Activated CD4-positive, alpha-beta T cell treated with anti-CD3 and anti-CD28 coated beads for 36 hours (primary cell): ENCODE data around the gene ELMO1. TPM values are rescaled to one million over a fixed set of nuclear protein-coding genes. Genes with fewer than 3 reads are reported as not detected.

Experiments
- ATAC-seq: fragments of 200-7000 bp; cut with Tn5 transposase; one replicate; pipeline ENCODE4 v1.10.0; 2021; ENCODE audit warnings: mild to moderate bottlenecking, moderate library complexity
- CTCF ChIA-PET: fragments of 350-600 bp; sonication (Branson Sonifier 250); formaldehyde crosslinking; loops from one replicate; lab custom pipeline; 2021; ENCODE audit warnings: antibody characterized with exemption; lab: Charles Lee
- POLR2A ChIA-PET: fragments of 350-600 bp; sonication (Branson Sonifier 250); formaldehyde crosslinking; loops from one replicate; lab custom pipeline; 2021; ENCODE audit warnings: antibody characterized with exemption, inconsistent platforms; lab: Charles Lee
- DNase-seq: peaks from one replicate; pipeline ENCODE4 v3.0.0-alpha.2; 2020
- H3K27ac Mint-ChIP-seq: one replicate; pipeline ENCODE4 v1.8.0; 2021; ENCODE audit warnings: mixed read lengths
- H3K27me3 Mint-ChIP-seq: one replicate; pipeline ENCODE4 v1.8.0; 2021; ENCODE audit warnings: mixed read lengths
- H3K36me3 Mint-ChIP-seq: one replicate; pipeline ENCODE4 v1.8.0; 2021; ENCODE audit warnings: low read depth, mixed read lengths
- H3K4me1 Mint-ChIP-seq: one replicate; pipeline ENCODE4 v1.8.0; 2021; ENCODE audit warnings: mixed read lengths
- H3K4me3 Mint-ChIP-seq: one replicate; pipeline ENCODE4 v1.8.0; 2021; ENCODE audit warnings: mild to moderate bottlenecking, moderate library complexity, mixed read lengths
- H3K9me3 Mint-ChIP-seq: one replicate; pipeline ENCODE4 v1.8.0; 2021; ENCODE audit warnings: low read depth, mixed read lengths
- intact Hi-C, 2 experiments: fragments of 100-400 bp; cut with DNase I in 1 of 2; cut with micrococcal nuclease in 1 of 2; formaldehyde crosslinking; loops; one replicate each; pipeline versions ENCODE4 v1.14.2 to v1.15.1; 2022 to 2024; cut with DNase I, micrococcal nuclease
- total RNA-seq, 2 experiments: library from RNA; stranded (reverse); gene quantifications; one replicate each; pipeline ENCODE4 v1.2.3, GENCODE V29; 2021

ELMO1 gene
- total RNA-seq, 2 experiments from 2014 or later, result 96.2 to 173 TPM

GRCh38 chr7:37027104-37027503 is 421.6 kb downstream of the ELMO1 start:
- Mint-ChIP-seq H3K4me3 (no peak overlapping the region), H3K27me3 (no peaks in the 10 kb centered on the region), H3K4me1 (peaks cover 53% of the 10 kb centered on the region), H3K9me3 (no peaks in the 10 kb centered on the region), H3K36me3 (peaks cover 40% of the 10 kb centered on the region), H3K27ac (peak overlapping the region; percentile 58)
- intact Hi-C loops, result loop anchor here in 1 of 2 experiments (5.0 kb wide), 1 partner anchor 325 kb away; no protein-coding TSS in a partner anchor
- ChIA-PET CTCF (interaction anchor here (0.8 kb wide), 1 partner anchor 18 kb away, joined by 4 read pairs; no protein-coding TSS in a partner anchor), POLR2A (no interaction called here)
- ATAC-seq, result no peak
- DNase-seq, result no peak

- Mint-ChIP-seq H3K4me1 (peaks cover 2% of the 10 kb centered on the region), H3K9me3 (no peaks in the 10 kb centered on the region), H3K36me3 (peaks cover 38% of the 10 kb centered on the region), H3K4me3 (no peak overlapping the region), H3K27me3 (no peaks in the 10 kb centered on the region), H3K27ac (no peak overlapping the region)
- no peak for DNase-seq
- CTCF ChIA-PET, result interaction anchor here (0.6 to 0.8 kb wide), 3 partner anchors 10 to 1672 kb away, joined by 3 to 5 read pairs (median 3); no protein-coding TSS in a partner anchor
- intact Hi-C loops, result no loop called here
- POLR2A ChIA-PET, result no interaction called here
- no peak for ATAC-seq
Observed at GRCh38 chr7:37018954-37019353, 429.7 kb downstream of the ELMO1 start.

GRCh38 chr7:37016064-37016878 is 432.4 kb downstream of the ELMO1 start:
- ChIA-PET POLR2A (no interaction called here), CTCF (interaction anchor here (0.6 to 0.9 kb wide), 2 partner anchors 8 to 645 kb away, joined by 3 read pairs; no protein-coding TSS in a partner anchor)
- intact Hi-C loops, result no loop called here
- H3K27me3 Mint-ChIP-seq, result no peaks in the 10 kb centered on the region
- H3K36me3 Mint-ChIP-seq, result peaks cover 43% of the 10 kb centered on the region
- DNase-seq (no peak), ATAC-seq (no peak)
- H3K4me1 Mint-ChIP-seq, result peaks cover 2% of the 10 kb centered on the region
- no peak overlapping the region for H3K4me3 Mint-ChIP-seq
- no peaks in the 10 kb centered on the region for H3K9me3 Mint-ChIP-seq
- no peak overlapping the region for H3K27ac Mint-ChIP-seq

GRCh38 chr7:37015353-37016034 is 433.2 kb downstream of the ELMO1 start:
- POLR2A ChIA-PET, result interaction anchor here (0.7 kb wide), 1 partner anchor 56 kb away, joined by 3 read pairs; no protein-coding TSS in a partner anchor

DNA sequence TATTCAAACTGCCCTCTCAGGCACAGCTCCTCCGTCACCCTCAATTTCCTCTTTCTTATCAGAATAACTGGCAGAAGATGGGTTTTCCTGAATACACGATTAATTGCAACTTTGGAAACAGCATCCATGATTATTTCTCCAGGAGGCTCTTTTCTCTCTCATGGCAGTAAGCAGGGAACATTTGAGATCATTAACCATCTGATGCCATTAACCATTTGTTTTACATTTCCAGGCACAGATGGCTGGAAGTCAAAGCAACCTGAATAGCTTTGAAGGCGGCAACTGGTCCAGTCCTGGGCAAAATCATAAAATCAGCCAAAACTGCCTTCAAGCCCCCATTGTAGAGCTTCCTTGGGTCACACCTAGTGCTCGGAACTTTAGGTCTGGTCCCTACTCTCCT is 434.9 kb downstream of the ELMO1 start:
- ATAC-seq (no peak), DNase-seq (no peak)
- intact Hi-C loops, result no loop called here
- no peak overlapping the region for H3K27ac Mint-ChIP-seq
- POLR2A ChIA-PET, result no interaction called here
- peaks cover 30% of the 10 kb centered on the region for H3K36me3 Mint-ChIP-seq
- peaks cover 2% of the 10 kb centered on the region for H3K4me1 Mint-ChIP-seq
- no peaks in the 10 kb centered on the region for H3K27me3 Mint-ChIP-seq
- no peaks in the 10 kb centered on the region for H3K9me3 Mint-ChIP-seq
- H3K4me3 Mint-ChIP-seq, result no peak overlapping the region
- CTCF ChIA-PET, result no interaction called here

More at GRCh38 chr7:37015353-37016034, 433.2 kb downstream of the ELMO1 start:
- CTCF ChIA-PET, result interaction anchor here (0.9 kb wide), 1 partner anchor 9 kb away, joined by 3 read pairs; no protein-coding TSS in a partner anchor
- H3K27ac Mint-ChIP-seq, result no peak overlapping the region
- no peaks in the 10 kb centered on the region for H3K9me3 Mint-ChIP-seq
- ATAC-seq (no peak), DNase-seq (no peak)
- H3K4me1 Mint-ChIP-seq, result peaks cover 2% of the 10 kb centered on the region
- intact Hi-C loops, result no loop called here
- peaks cover 42% of the 10 kb centered on the region for H3K36me3 Mint-ChIP-seq
- H3K4me3 Mint-ChIP-seq, result no peak overlapping the region
- no peaks in the 10 kb centered on the region for H3K27me3 Mint-ChIP-seq

DNA sequence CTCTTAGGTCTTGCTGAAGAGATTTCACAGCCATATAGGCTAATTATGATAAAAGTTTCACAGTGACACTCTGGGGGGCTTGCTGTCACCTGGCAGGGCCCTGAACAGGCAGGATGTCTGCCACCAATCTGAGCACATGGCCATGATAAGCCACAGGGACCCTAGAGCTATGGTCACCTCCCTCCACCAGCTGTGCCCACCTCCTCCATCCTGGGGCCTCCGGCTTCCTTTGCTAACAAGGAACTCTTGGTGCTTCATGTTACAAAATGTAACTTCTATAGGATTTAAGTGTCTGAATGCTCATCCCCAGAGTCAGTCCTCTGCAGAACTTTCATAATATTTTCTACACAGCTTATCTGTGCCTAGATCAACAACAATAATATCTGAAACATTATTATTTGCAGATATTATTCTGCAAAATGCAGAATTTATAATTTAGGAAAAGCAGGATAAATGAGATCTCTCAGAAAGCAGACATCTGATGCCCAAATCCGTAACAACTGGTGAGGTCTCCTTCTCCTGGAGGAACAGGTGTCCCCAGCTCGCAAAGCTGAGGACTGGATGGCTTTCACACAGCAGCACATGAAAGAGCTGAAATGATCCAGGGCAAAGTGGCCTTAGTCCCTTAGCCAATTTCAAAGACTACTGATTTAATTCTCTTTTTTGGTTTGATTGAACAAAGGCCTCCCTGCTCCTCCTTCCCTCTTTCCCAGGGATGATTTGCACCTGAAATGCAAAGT is 437.3 kb downstream of the ELMO1 start:
- H3K4me1 Mint-ChIP-seq, result no peaks in the 10 kb centered on the region
- H3K4me3 Mint-ChIP-seq, result no peak overlapping the region
- POLR2A ChIA-PET, result interaction anchor here (0.6 kb wide), 1 partner anchor 441 kb away, joined by 3 read pairs; no protein-coding TSS in a partner anchor
- H3K9me3 Mint-ChIP-seq, result no peaks in the 10 kb centered on the region
- CTCF ChIA-PET, result interaction anchor here (0.6 to 1.3 kb wide), 3 partner anchors 10 to 573 kb away, joined by 3 to 4 read pairs (median 3); no protein-coding TSS in a partner anchor
- no peaks in the 10 kb centered on the region for H3K27me3 Mint-ChIP-seq
- intact Hi-C loops, result no loop called here
- ATAC-seq, result no peak
- peaks cover 33% of the 10 kb centered on the region for H3K36me3 Mint-ChIP-seq
- DNase-seq, result no peak
- H3K27ac Mint-ChIP-seq, result no peak overlapping the region

- Mint-ChIP-seq H3K36me3 (peaks cover 30% of the 10 kb centered on the region), H3K27me3 (no peaks in the 10 kb centered on the region), H3K4me3 (no peak overlapping the region), H3K4me1 (no peaks in the 10 kb centered on the region), H3K9me3 (no peaks in the 10 kb centered on the region), H3K27ac (no peak overlapping the region)
- no peak for DNase-seq
- CTCF ChIA-PET, result interaction anchor here (0.7 to 2.5 kb wide), 7 partner anchors 12 to 522 kb away, joined by 3 to 10 read pairs (median 4); no protein-coding TSS in a partner anchor
- intact Hi-C loops, result no loop called here
- POLR2A ChIA-PET, result no interaction called here
- no peak for ATAC-seq
Observed at GRCh38 chr7:37009125-37009675, 439.5 kb downstream of the ELMO1 start.

- Mint-ChIP-seq H3K4me3 (no peak overlapping the region), H3K9me3 (no peaks in the 10 kb centered on the region), H3K4me1 (no peaks in the 10 kb centered on the region), H3K27ac (no peak overlapping the region), H3K27me3 (no peaks in the 10 kb centered on the region), H3K36me3 (peaks cover 37% of the 10 kb centered on the region)
- intact Hi-C loops, result no loop called here
- ATAC-seq (no peak), DNase-seq (no peak)
- ChIA-PET POLR2A (no interaction called here), CTCF (interaction anchor here (1.0 to 2.5 kb wide), 4 partner anchors 11 to 533 kb away, joined by 3 to 10 read pairs (median 4); no protein-coding TSS in a partner anchor)
Observed at GRCh38 chr7:37007691-37008090, 441.0 kb downstream of the ELMO1 start.

- Mint-ChIP-seq H3K4me3 (no peak overlapping the region), H3K27ac (no peak overlapping the region), H3K36me3 (peaks cover 38% of the 10 kb centered on the region), H3K9me3 (no peaks in the 10 kb centered on the region), H3K27me3 (no peaks in the 10 kb centered on the region), H3K4me1 (no peaks in the 10 kb centered on the region)
- CTCF ChIA-PET, result interaction anchor here (0.6 to 2.5 kb wide), 5 partner anchors 10 to 532 kb away, joined by 3 to 10 read pairs (median 4); no protein-coding TSS in a partner anchor
- no peak for ATAC-seq
- DNase-seq, result no peak
- intact Hi-C loops, result no loop called here
- POLR2A ChIA-PET, result no interaction called here
Observed at GRCh38 chr7:37007268-37007667, 441.4 kb downstream of the ELMO1 start.

- Mint-ChIP-seq H3K4me1 (no peaks in the 10 kb centered on the region), H3K4me3 (no peak overlapping the region), H3K27me3 (no peaks in the 10 kb centered on the region), H3K27ac (no peak overlapping the region), H3K36me3 (peaks cover 40% of the 10 kb centered on the region), H3K9me3 (peaks cover under 1% of the 10 kb centered on the region)
- ChIA-PET CTCF (interaction anchor here (0.6 to 2.5 kb wide), 5 partner anchors 10 to 532 kb away, joined by 3 to 10 read pairs (median 4); no protein-coding TSS in a partner anchor), POLR2A (no interaction called here)
- no peak for DNase-seq
- intact Hi-C loops, result no loop called here
- ATAC-seq, result no peak
Observed at GRCh38 chr7:37006764-37007163, 441.9 kb downstream of the ELMO1 start.
